Measurements from ENCODE around the gene CTNND2.

GRCh38 chr5:10941900-10942299 is 962.3 kb downstream of the CTNND2 start:
- TF ChIP-seq CTCF (IDR thresholded peaks at IDR 0.05; ENCODE audit: poor library complexity, severe bottlenecking) (no peak), TAF1 (IDR thresholded peaks at IDR 0.05; ENCODE audit: low read depth) (no peak), POLR2AphosphoS5 (IDR thresholded peaks at IDR 0.05) (no peak), EZH2 (IDR thresholded peaks at IDR 0.05; ENCODE audit: borderline replicate concordance, insufficient read depth, low read length, poor library complexity, severe bottlenecking) (no peak), REST (IDR thresholded peaks at IDR 0.05; ENCODE audit: borderline replicate concordance) (no peak), MXI1 (conservative IDR thresholded peaks at IDR 0.05; ENCODE audit: poor library complexity, severe bottlenecking) (no peak), EP300 (conservative IDR thresholded peaks at IDR 0.05; ENCODE audit: poor library complexity, severe bottlenecking) (no peak)
